Thyroid gland (tissue), 4 donors: Measurements from ENCODE around the gene EHMT1. TPM values are rescaled to one million over a fixed set of nuclear protein-coding genes. Genes with fewer than 3 reads are reported as not detected.
A peak's percentile ranks its signal among the peaks of the same experiment; 100 is the strongest.

Source experiments
- DNase-seq, 2 donors: peaks; one replicate each; pipeline ENCODE4 v3.0.0-alpha.2; 2019
- H3K27ac ChIP-seq, 3 donors: fragments of 200-600 bp; sonication (generic); 1 replicate in 2 of 3; 2 replicates in 1 of 3; pipeline ENCODE4 v1.5.1; 2016 to 2019; ENCODE audit warnings: mild to moderate bottlenecking in 1 of 3, moderate library complexity in 1 of 3
- H3K27me3 ChIP-seq: fragments of 200-600 bp; sonication (generic); one replicate; pipeline ENCODE4 v1.5.1; 2019
- H3K36me3 ChIP-seq, 2 donors: fragments of 200-600 bp; sonication (generic); one replicate each; pipeline ENCODE4 v1.5.1; 2016 to 2019
- H3K4me1 ChIP-seq, 2 donors: fragments of 200-600 bp; sonication (generic); one replicate each; pipeline ENCODE4 v1.5.1; 2017 to 2019
- H3K4me3 ChIP-seq, 3 donors: fragments of 200-600 bp; sonication (generic); replicated peaks in 1 of 3; 1 replicate in 2 of 3; 2 replicates in 1 of 3; pipeline ENCODE4 v1.5.1; 2016; ENCODE audit warnings: mild to moderate bottlenecking in 1 of 3
- H3K9me3 ChIP-seq: fragments of 200-600 bp; sonication (generic); one replicate; pipeline ENCODE4 v1.5.1; 2017
- CTCF ChIP-seq, 6 experiments: fragments of 200-600 bp in 3 of 6; fragments of 450-650 bp in 3 of 6; sonication (generic) in 3 of 6; IDR thresholded peaks; one replicate each; pipeline ENCODE4 v1.5.1; 2016 to 2019; ENCODE audit warnings: antibody characterized with exemption in 6 of 6, mild to moderate bottlenecking in 2 of 6, inconsistent platforms in 1 of 6, moderate library complexity in 1 of 6
- POLR2A ChIP-seq, 2 donors: fragments of 450-650 bp; IDR thresholded peaks; one replicate each; pipeline ENCODE4 v1.6.1; 2017; ENCODE audit warnings: antibody characterized with exemption in 2 of 2, mild to moderate bottlenecking in 2 of 2, moderate library complexity in 1 of 2
- WGBS, 2 donors: methylation state at CpG; one replicate each; pipeline ENCODE4 v1.1.5; 2017; 5-methylcytosine and 5-hydroxymethylcytosine counted together
- intact Hi-C: fragments of 100-400 bp; cut with DNase I; formaldehyde crosslinking; loops from one replicate; pipeline ENCODE4 v1.15.1; 2023
- total RNA-seq, 4 donors: library from RNA; depleted of rRNA; stranded (reverse); fragments of >200 nt; gene quantifications; one replicate each; pipeline ENCODE4 v1.2.3, GENCODE V29; 2016

Gene EHMT1
- 10 to 100 TPM; 56.8 to 99.5 (median 94.4) TPM for total RNA-seq

GRCh38 chr9:137618105-137619067 lies at the start of gene EHMT1:
TSS of gene EHMT1 (plus strand) at chr9:137619005. CDS start at chr9:137619029, 24 bp downstream.
- Histone ChIP-seq H3K27me3 (no peaks in the 10 kb centered on the region), H3K9me3 (no peaks in the 10 kb centered on the region), H3K4me3 (peak within 1 kb of the TSS; percentile 69 to 85 (median 85)), H3K36me3 (peaks cover 20 to 24% of the 10 kb centered on the region in 2 donors), H3K27ac (peak within 1 kb of the TSS; percentile 71 to 86 (median 85)), H3K4me1 (peaks cover 28 to 36% of the 10 kb centered on the region in 2 donors)
- intact Hi-C loops: loop anchor here (10.0 kb wide), 1 partner anchor 64 kb away; the partner anchor contains the start of genes MRPL41 and PNPLA7
- peak in 1 of 2 donors; percentile 77 for TF ChIP-seq POLR2A (IDR thresholded peaks at IDR 0.05)
- TF ChIP-seq CTCF (IDR thresholded peaks at IDR 0.05): no peak
- DNase-seq: peak; percentile 79 to 87
- WGBS, 2 donors: 0% methylated on average over 35 to 44 of the region's 94 CpGs

- no peaks in the 10 kb centered on the region for H3K27me3 ChIP-seq
- TF ChIP-seq CTCF (IDR thresholded peaks at IDR 0.05): no peak
- TF ChIP-seq POLR2A (IDR thresholded peaks at IDR 0.05): no peak
- H3K4me1 ChIP-seq: no peaks in the 10 kb centered on the region
- no peak overlapping the region for H3K27ac ChIP-seq
- 97 to 99% methylated on average over 5 of the region's 5 CpGs for WGBS, 2 donors
- H3K36me3 ChIP-seq: peaks cover 5 to 23% of the 10 kb centered on the region in 2 donors
- intact Hi-C loops: no loop called here
- no peaks in the 10 kb centered on the region for H3K9me3 ChIP-seq
- DNase-seq: no peak
- no peak overlapping the region for H3K4me3 ChIP-seq
Observed at GRCh38 chr9:137569609-137570203, 49.1 kb upstream of the EHMT1 start.

GRCh38 chr9:137570566-137570965 lies 48.2 kb upstream of the EHMT1 start:
- intact Hi-C loops: no loop called here
- Histone ChIP-seq H3K9me3 (no peaks in the 10 kb centered on the region), H3K36me3 (peaks cover 10 to 22% of the 10 kb centered on the region in 2 donors), H3K27me3 (no peaks in the 10 kb centered on the region), H3K4me1 (no peaks in the 10 kb centered on the region), H3K27ac (no peak overlapping the region), H3K4me3 (no peak overlapping the region)
- WGBS, 2 donors: 96 to 99% methylated on average over 3 of the region's 3 CpGs
- TF ChIP-seq POLR2A (IDR thresholded peaks at IDR 0.05): no peak
- no peak for TF ChIP-seq CTCF (IDR thresholded peaks at IDR 0.05)
- DNase-seq: no peak

- DNase-seq: no peak
- intact Hi-C loops: no loop called here
- Histone ChIP-seq H3K27me3 (no peaks in the 10 kb centered on the region), H3K9me3 (no peaks in the 10 kb centered on the region), H3K27ac (no peak overlapping the region), H3K36me3 (peaks cover 16 to 23% of the 10 kb centered on the region in 2 donors), H3K4me3 (no peak overlapping the region), H3K4me1 (peaks cover 11 to 15% of the 10 kb centered on the region in 2 donors)
- 93 to 96% methylated on average over 10 of the region's 10 CpGs for WGBS, 2 donors
- no peak for TF ChIP-seq CTCF (IDR thresholded peaks at IDR 0.05)
- TF ChIP-seq POLR2A (IDR thresholded peaks at IDR 0.05): no peak
Observed at GRCh38 chr9:137574192-137574591, 44.6 kb upstream of the EHMT1 start.
